ENCODE data around the gene SLC12A6.
A peak's percentile ranks its signal among the peaks of the same experiment; 100 is the strongest.

The SLC12A6 gene

GRCh38 chr15:34342737-34343575, 5.4 kb upstream of the SLC12A6 start, which contains the start of the genes NOP10 and NUTM1:
Gene NOP10, minus strand, starts transcription at chr15:34343136. Its CDS starts 63 bp downstream, at chr15:34343073.
Gene NUTM1, plus strand, starts transcription at chr15:34343315. Its CDS starts 382 bp downstream, at chr15:34343697.
- POLR2A ChIA-PET: interaction anchor here (0.7 to 1.8 kb wide), 5 partner anchors 23 to 372 kb away, joined by 4 to 8 read pairs (median 4); partner anchors contain the start of genes KATNBL1 and LPCAT4
- peak within 1 kb of the TSS; percentile 76 for H3K4me3 ChIP-seq (ENCODE audit: low read depth, low read length)
- TF ChIP-seq ZNF248 (tag by site-specific recombination; IDR thresholded peaks at IDR 0.05): no peak
- TF ChIP-seq ZSCAN16 (tag by site-specific recombination; IDR thresholded peaks at IDR 0.05): peak; percentile 67
- TF ChIP-seq, protein P1, sequence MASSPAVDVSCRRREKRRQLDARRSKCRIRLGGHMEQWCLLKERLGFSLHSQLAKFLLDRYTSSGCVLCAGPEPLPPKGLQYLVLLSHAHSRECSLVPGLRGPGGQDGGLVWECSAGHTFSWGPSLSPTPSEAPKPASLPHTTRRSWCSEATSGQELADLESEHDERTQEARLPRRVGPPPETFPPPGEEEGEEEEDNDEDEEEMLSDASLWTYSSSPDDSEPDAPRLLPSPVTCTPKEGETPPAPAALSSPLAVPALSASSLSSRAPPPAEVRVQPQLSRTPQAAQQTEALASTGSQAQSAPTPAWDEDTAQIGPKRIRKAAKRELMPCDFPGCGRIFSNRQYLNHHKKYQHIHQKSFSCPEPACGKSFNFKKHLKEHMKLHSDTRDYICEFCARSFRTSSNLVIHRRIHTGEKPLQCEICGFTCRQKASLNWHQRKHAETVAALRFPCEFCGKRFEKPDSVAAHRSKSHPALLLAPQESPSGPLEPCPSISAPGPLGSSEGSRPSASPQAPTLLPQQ (tag by site-specific recombination; IDR thresholded peaks at IDR 0.05): peak; percentile 54; the same call in 1 of the 2 replicates
- peak; percentile 94 for TF ChIP-seq ZBTB11 (tag by site-specific recombination; conservative IDR thresholded peaks at IDR 0.05; ENCODE audit: low read depth)
- TF ChIP-seq, protein P2, sequence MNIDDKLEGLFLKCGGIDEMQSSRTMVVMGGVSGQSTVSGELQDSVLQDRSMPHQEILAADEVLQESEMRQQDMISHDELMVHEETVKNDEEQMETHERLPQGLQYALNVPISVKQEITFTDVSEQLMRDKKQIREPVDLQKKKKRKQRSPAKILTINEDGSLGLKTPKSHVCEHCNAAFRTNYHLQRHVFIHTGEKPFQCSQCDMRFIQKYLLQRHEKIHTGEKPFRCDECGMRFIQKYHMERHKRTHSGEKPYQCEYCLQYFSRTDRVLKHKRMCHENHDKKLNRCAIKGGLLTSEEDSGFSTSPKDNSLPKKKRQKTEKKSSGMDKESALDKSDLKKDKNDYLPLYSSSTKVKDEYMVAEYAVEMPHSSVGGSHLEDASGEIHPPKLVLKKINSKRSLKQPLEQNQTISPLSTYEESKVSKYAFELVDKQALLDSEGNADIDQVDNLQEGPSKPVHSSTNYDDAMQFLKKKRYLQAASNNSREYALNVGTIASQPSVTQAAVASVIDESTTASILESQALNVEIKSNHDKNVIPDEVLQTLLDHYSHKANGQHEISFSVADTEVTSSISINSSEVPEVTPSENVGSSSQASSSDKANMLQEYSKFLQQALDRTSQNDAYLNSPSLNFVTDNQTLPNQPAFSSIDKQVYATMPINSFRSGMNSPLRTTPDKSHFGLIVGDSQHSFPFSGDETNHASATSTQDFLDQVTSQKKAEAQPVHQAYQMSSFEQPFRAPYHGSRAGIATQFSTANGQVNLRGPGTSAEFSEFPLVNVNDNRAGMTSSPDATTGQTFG (tag by site-specific recombination; IDR thresholded peaks at IDR 0.05; ENCODE audit: borderline replicate concordance): no peak
- TF ChIP-seq OSR2 (tag by site-specific recombination; IDR thresholded peaks at IDR 0.05): no peak
- TF ChIP-seq, protein P3, sequence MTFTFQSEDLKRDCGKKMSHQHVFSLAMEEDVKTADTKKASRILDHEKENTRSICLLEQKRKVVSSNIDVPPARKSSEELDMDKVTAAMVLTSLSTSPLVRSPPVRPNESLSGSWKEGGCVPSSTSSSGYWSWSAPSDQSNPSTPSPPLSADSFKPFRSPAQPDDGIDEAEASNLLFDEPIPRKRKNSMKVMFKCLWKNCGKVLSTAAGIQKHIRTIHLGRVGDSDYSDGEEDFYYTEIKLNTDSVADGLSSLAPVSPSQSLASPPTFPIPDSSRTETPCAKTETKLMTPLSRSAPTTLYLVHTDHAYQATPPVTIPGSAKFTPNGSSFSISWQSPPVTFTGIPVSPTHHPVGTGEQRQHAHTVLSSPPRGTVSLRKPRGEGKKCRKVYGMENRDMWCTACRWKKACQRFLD (tag by site-specific recombination; IDR thresholded peaks at IDR 0.05): no peak
- TF ChIP-seq ZNF366 (tag by site-specific recombination; conservative IDR thresholded peaks at IDR 0.05): peak; percentile 94
- no peak for TF ChIP-seq PRDM2 (tag by site-specific recombination; IDR thresholded peaks at IDR 0.05; ENCODE audit: borderline replicate concordance)
- TF ChIP-seq BCL11A (tag by site-specific recombination; IDR thresholded peaks at IDR 0.05; ENCODE audit: low read depth): no peak
- TF ChIP-seq ZNF501 (tag by site-specific recombination; IDR thresholded peaks at IDR 0.05): 0 out of 2 replicates have a peak, but pooled peaks have one; percentile 40
- TF ChIP-seq ZNF521 (tag by site-specific recombination; IDR thresholded peaks at IDR 0.05): no peak
- TF ChIP-seq ZNF133 (tag by site-specific recombination; IDR thresholded peaks at IDR 0.05): no peak
- TF ChIP-seq ZNF426 (tag by site-specific recombination; IDR thresholded peaks at IDR 0.05): no peak
- TF ChIP-seq KLF16 (tag by site-specific recombination; IDR thresholded peaks at IDR 0.05): no peak; the same call in 1 of the 2 replicates
- no peak for TF ChIP-seq MEIS1 (CRISPR knock-in tag; IDR thresholded peaks at IDR 0.05; ENCODE audit: borderline replicate concordance)
- TF ChIP-seq, protein P4, sequence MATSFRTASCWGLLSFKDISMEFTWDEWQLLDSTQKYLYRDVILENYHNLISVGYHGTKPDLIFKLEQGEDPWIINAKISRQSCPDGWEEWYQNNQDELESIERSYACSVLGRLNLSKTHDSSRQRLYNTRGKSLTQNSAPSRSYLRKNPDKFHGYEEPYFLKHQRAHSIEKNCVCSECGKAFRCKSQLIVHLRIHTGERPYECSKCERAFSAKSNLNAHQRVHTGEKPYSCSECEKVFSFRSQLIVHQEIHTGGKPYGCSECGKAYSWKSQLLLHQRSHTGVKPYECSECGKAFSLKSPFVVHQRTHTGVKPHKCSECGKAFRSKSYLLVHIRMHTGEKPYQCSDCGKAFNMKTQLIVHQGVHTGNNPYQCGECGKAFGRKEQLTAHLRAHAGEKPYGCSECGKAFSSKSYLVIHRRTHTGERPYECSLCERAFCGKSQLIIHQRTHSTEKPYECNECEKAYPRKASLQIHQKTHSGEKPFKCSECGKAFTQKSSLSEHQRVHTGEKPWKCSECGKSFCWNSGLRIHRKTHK (tag by site-specific recombination; IDR thresholded peaks at IDR 0.05): no peak
- TF ChIP-seq ZNF221 (tag by site-specific recombination; IDR thresholded peaks at IDR 0.05; ENCODE audit: borderline replicate concordance): no peak
- TF ChIP-seq RBAK (tag by site-specific recombination; IDR thresholded peaks at IDR 0.05): no peak
- no peak for TF ChIP-seq ZNF626 (tag by site-specific recombination; IDR thresholded peaks at IDR 0.05)

More at GRCh38 chr15:34342737-34343575, 5.4 kb upstream of the SLC12A6 start, which contains the start of the genes NOP10 and NUTM1:
- CTCF ChIA-PET: interaction anchor here (0.6 to 1.8 kb wide), 11 partner anchors 13 to 240 kb away, joined by 3 to 15 read pairs (median 4); partner anchors contain the start of gene LPCAT4
- H3K4me1 ChIP-seq (ENCODE audit: control insufficient read depth, insufficient read depth, low read length): no peaks in the 10 kb centered on the region
- peak within 1 kb of the TSS; percentile 40 for H3K27ac ChIP-seq (ENCODE audit: extremely low read depth, low read depth, low read length)
- no peaks in the 10 kb centered on the region for H3K9me3 ChIP-seq (ENCODE audit: control insufficient read depth, insufficient read depth, low read depth, low read length)
- H3K36me3 ChIP-seq (ENCODE audit: control insufficient read depth in 2 of 2, insufficient read depth in 1 of 2, low read length in 2 of 2): peaks cover 6 to 23% of the 10 kb centered on the region in 2 experiments; a peak in 2 of 3 replicates
